OCI-LY7 (cell line): Measurements from ENCODE around the gene CCNL2. TPM values are rescaled to one million over a fixed set of nuclear protein-coding genes. Genes with fewer than 3 reads are reported as not detected.
"Not testable (repeated sequence)": the region's sequence is repeated elsewhere in the genome, so short reads cannot be mapped to it uniquely, and the experiment has no call there.

ENCODE experiments used
- BruUV-seq: library from RNA; stranded (reverse); fragments of 400-500 nt; replicated peaks from 2 replicates; lab custom pipeline; 2021; lab: Mats Ljungman, UMichigan
- CTCF ChIA-PET: fragments of 300-600 bp; sonication (Branson Sonifier 250); formaldehyde crosslinking; loops from one replicate; lab custom pipeline; 2022; ENCODE audit warnings: antibody characterized with exemption; ENCODE audit not compliant: unreplicated experiment; lab: Charles Lee
- POLR2A ChIA-PET: fragments of 300-600 bp; sonication (Branson Sonifier 250); formaldehyde crosslinking; loops from one replicate; lab custom pipeline; 2022; ENCODE audit warnings: antibody characterized with exemption; lab: Charles Lee
- DNase-seq: peaks from one replicate; pipeline ENCODE4 v3.0.0-alpha.2; 2015; ENCODE audit warnings: low spot score
- H2AFZ ChIP-seq: fragments of 200-600 bp; sonication (generic), shearing (Covaris generic); 2 replicates; pipeline ENCODE4 v1.6.1; 2014; ENCODE audit warnings: mild to moderate bottlenecking, antibody characterized with exemption, low read length, moderate library complexity
- H3K27ac ChIP-seq: fragments of 200-600 bp; sonication (generic); 2 replicates; pipeline ENCODE4 v1.5.1; 2014; ENCODE audit warnings: mixed run types, low read depth, mild to moderate bottlenecking, moderate library complexity, low read length, inconsistent platforms; ENCODE audit not compliant: poor library complexity, severe bottlenecking
- H3K36me3 ChIP-seq: fragments of 200-600 bp; sonication (generic); 2 replicates; pipeline ENCODE4 v1.6.1; 2014; ENCODE audit warnings: mild to moderate bottlenecking, antibody characterized with exemption, low read length, moderate library complexity, mixed read lengths; ENCODE audit not compliant: insufficient read depth
- H3K4me1 ChIP-seq: fragments of 200-600 bp; sonication (generic); 2 replicates; pipeline ENCODE4 v1.5.1; 2014; ENCODE audit warnings: mild to moderate bottlenecking, low read length; ENCODE audit not compliant: insufficient read depth, poor library complexity, severe bottlenecking
- H3K4me2 ChIP-seq: fragments of 200-600 bp; sonication (generic); 2 replicates; pipeline ENCODE4 v1.6.1; 2014; ENCODE audit warnings: mild to moderate bottlenecking, low read length
- H3K4me3 ChIP-seq: fragments of 200-600 bp; sonication (generic); 2 replicates; pipeline ENCODE4 v1.5.1; 2014; ENCODE audit warnings: mild to moderate bottlenecking, low read depth, low read length; ENCODE audit not compliant: poor library complexity, severe bottlenecking
- H3K79me2 ChIP-seq: fragments of 200-600 bp; sonication (generic); 2 replicates; pipeline ENCODE4 v1.6.1; 2016; ENCODE audit warnings: low read depth, mild to moderate bottlenecking, low read length, moderate library complexity, mixed read lengths; ENCODE audit not compliant: insufficient read depth
- H3K9me2 ChIP-seq: fragments of 200-600 bp; sonication (generic); 2 replicates; pipeline ENCODE4 v1.6.1; 2016; ENCODE audit warnings: mild to moderate bottlenecking, low read length, mixed read lengths; ENCODE audit not compliant: insufficient read depth
- H3K9me3 ChIP-seq: fragments of 200-600 bp; sonication (generic); 2 replicates; pipeline ENCODE4 v1.6.1; 2014; ENCODE audit warnings: mild to moderate bottlenecking, mixed run types, low read length, mixed read lengths
- H4K20me1 ChIP-seq: fragments of 200-600 bp; sonication (generic); 2 replicates; pipeline ENCODE4 v1.6.1; 2014; ENCODE audit warnings: mild to moderate bottlenecking, antibody characterized with exemption, low read length, moderate library complexity, mixed read lengths; ENCODE audit not compliant: insufficient read depth
- EZH2phosphoT487 ChIP-seq: fragments of 200-600 bp; sonication (generic); IDR thresholded peaks from 2 replicates; pipeline ENCODE4 v1.6.1; 2018; ENCODE audit warnings: low read depth, borderline replicate concordance, mild to moderate bottlenecking, mixed run types, antibody characterized with exemption, low read length, moderate library complexity, mixed read lengths
- intact Hi-C: fragments of 100-400 bp; cut with micrococcal nuclease; formaldehyde crosslinking; loops from one replicate; pipeline ENCODE4 v1.10.0; 2022; ENCODE audit not compliant: unreplicated experiment
- total RNA-seq, 2 experiments: library from RNA; depleted of rRNA in 1 of 2; stranded (reverse); fragments of >200 nt in 1 of 2; shearing (Covaris generic) in 1 of 2; gene quantifications; 2 replicates each; pipeline ENCODE4 v1.2.3, GENCODE V29; 2014 to 2022
- TF ChIP-seq, protein P1 (sequence below): fragments of 200-600 bp; sonication (generic); conservative IDR thresholded peaks from 2 replicates; pipeline ENCODE4 v1.5.1; 2014; ENCODE audit warnings: mild to moderate bottlenecking, antibody characterized with exemption, low read length, moderate library complexity, mixed read lengths

CCNL2 gene
- total RNA-seq, 2 experiments from 2014 or later, result 213 to 307 TPM

DNA sequence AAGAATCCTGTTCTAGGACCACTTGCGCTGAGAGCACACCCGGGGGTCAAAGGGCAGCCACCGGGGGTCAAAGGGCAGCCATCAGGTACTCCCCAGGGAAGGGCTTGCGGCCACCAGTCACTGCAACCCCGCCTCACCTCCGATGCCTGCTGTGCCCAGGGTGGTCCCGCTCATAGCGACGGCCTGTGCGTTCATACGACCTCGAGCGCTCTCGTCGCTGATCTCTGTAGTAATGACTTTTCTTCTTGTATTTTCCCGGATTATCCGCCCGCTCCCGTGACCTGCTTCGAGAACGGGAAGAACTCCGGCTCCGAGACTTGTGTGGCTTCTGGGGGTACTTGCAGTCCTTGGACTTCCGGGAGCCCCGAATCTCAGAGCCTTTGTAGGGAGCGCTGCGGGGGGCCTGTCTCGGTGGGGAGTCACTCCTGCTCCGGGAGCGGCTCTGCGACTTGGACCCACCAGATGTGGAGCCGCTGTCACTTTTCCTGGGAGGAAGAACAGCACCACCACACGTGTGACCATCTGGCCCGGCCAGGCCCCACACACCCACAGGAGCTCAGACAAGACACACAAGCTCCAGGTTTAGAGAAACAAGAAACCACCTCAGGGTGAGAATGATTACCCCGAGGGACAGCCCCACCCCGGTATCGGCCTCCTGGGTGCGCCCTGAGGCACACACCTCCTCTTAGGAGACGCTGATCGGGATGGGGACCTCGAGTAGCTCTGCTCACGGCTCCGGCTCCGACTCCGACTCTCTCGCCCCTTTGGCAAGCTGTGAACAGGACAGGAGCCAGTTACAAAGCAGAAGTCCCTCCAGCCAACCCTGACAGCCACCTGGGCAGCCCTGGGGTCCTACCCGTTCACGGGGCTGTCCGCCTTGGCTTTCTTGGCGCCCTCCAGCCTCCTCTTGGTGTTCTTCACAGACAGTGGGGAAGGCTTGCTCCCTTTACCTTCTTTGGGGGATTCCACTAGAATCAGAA lies 11.7 kb downstream of the CCNL2 start:
- TF ChIP-seq, protein P1, sequence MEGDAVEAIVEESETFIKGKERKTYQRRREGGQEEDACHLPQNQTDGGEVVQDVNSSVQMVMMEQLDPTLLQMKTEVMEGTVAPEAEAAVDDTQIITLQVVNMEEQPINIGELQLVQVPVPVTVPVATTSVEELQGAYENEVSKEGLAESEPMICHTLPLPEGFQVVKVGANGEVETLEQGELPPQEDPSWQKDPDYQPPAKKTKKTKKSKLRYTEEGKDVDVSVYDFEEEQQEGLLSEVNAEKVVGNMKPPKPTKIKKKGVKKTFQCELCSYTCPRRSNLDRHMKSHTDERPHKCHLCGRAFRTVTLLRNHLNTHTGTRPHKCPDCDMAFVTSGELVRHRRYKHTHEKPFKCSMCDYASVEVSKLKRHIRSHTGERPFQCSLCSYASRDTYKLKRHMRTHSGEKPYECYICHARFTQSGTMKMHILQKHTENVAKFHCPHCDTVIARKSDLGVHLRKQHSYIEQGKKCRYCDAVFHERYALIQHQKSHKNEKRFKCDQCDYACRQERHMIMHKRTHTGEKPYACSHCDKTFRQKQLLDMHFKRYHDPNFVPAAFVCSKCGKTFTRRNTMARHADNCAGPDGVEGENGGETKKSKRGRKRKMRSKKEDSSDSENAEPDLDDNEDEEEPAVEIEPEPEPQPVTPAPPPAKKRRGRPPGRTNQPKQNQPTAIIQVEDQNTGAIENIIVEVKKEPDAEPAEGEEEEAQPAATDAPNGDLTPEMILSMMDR, result no peak
- no peak for TF ChIP-seq EZH2phosphoT487
- Histone ChIP-seq H4K20me1 (no peaks in the 10 kb centered on the region), H3K4me1 (no peaks in the 10 kb centered on the region), H3K9me2 (no peaks in the 10 kb centered on the region), H3K27ac (no peak overlapping the region), H2AFZ (no peak overlapping the region), H3K4me2 (no peak overlapping the region), H3K9me3 (no peaks in the 10 kb centered on the region), H3K36me3 (peaks cover 84% of the 10 kb centered on the region), H3K79me2 (peaks cover under 1% of the 10 kb centered on the region; the same call in 1 of the 2 replicates), H3K4me3 (no peak overlapping the region)
- ChIA-PET POLR2A (interaction anchor here (0.6 kb wide), 1 partner anchor 78 kb away, joined by 8 read pairs; no protein-coding TSS in a partner anchor), CTCF (no interaction called here)
- intact Hi-C loops, result no loop called here
- DNase-seq, result no peak
- BruUV-seq, result no TSS peak

DNA sequence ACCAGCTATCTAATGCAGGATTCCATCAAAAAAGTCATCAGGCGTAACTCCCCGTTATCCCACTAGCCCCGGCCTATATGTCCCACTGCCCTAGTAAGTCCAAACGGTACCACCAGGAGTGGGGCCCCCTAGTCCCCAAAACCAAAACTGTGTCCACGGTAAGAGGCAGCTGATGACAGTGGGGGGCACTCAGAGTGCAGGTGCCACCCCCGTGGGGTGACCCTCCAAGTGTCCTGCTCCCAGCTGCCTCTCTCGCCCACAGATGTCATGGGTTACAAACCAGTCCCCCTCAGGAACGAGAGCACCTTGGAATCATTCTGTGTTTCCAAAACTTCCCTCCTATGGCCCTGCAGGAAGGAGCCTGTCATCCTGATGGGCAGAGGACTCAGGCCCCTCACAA lies 13.2 kb downstream of the CCNL2 start:
- H3K36me3 ChIP-seq, result peaks cover 83% of the 10 kb centered on the region
- TF ChIP-seq, protein P1, result no peak
- TF ChIP-seq EZH2phosphoT487, result no peak
- no peaks in the 10 kb centered on the region for H3K9me3 ChIP-seq
- no peaks in the 10 kb centered on the region for H4K20me1 ChIP-seq
- POLR2A ChIA-PET, result interaction anchor here (0.7 kb wide), 1 partner anchor 8 kb away, joined by 3 read pairs; no protein-coding TSS in a partner anchor
- no peak overlapping the region for H3K4me3 ChIP-seq
- H3K27ac ChIP-seq, result no peak overlapping the region
- intact Hi-C loops, result no loop called here
- H3K4me1 ChIP-seq, result no peaks in the 10 kb centered on the region
- H2AFZ ChIP-seq, result no peak overlapping the region
- no peak for DNase-seq
- peaks cover 9% of the 10 kb centered on the region; the same call in 1 of the 2 replicates for H3K79me2 ChIP-seq
- no TSS peak for BruUV-seq
- no peak overlapping the region for H3K4me2 ChIP-seq
- CTCF ChIA-PET, result no interaction called here
- no peaks in the 10 kb centered on the region for H3K9me2 ChIP-seq

DNA sequence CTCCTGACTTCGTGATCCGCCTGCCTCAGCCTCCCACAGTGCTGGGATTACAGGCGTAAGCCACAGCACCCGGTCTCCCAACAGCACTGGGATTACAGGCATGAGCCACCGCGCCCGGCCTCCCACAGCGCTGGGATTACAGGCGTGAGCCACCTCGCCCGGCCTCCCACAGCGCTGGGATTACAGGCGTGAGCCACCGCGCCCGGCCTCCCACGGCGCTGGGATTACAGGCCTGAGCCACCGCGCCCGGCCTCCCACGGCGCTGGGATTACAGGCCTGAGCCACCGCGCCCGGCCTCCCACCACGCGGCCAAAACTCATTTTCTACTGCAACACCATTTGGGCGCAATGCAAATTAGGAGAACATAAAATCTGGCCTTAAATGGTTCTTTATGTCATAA lies 13.8 kb downstream of the CCNL2 start:
- H2AFZ ChIP-seq, intact Hi-C loops, H3K4me1 ChIP-seq, H3K9me2 ChIP-seq, POLR2A ChIA-PET, BruUV-seq, H3K4me3 ChIP-seq, H3K4me2 ChIP-seq, CTCF ChIA-PET, H4K20me1 ChIP-seq, H3K79me2 ChIP-seq, H3K9me3 ChIP-seq, DNase-seq, H3K27ac ChIP-seq: not testable (repeated sequence)
- peaks cover 83% of the 10 kb centered on the region for H3K36me3 ChIP-seq
